Ishikawa (cell line): ENCODE measurements around the gene CHST12.

Source experiments
- CEBPB ChIP-seq: IDR thresholded peaks from 2 replicates; pipeline ENCODE4 v1.6.1; 2012
- CREB1 ChIP-seq: IDR thresholded peaks from 2 replicates; pipeline ENCODE4 v1.6.1; 2012; ENCODE audit warnings: low read depth
- FOXM1 ChIP-seq: IDR thresholded peaks from 2 replicates; pipeline ENCODE4 v1.6.1; 2012; ENCODE audit warnings: low read depth, borderline replicate concordance
- RAD21 ChIP-seq: IDR thresholded peaks from 2 replicates; pipeline ENCODE4 v1.6.1; 2012; ENCODE audit warnings: low read depth
- TAF1 ChIP-seq: IDR thresholded peaks from 2 replicates; pipeline ENCODE4 v1.6.1; 2012; ENCODE audit warnings: low read depth, mild to moderate bottlenecking
- ZBTB7A ChIP-seq: IDR thresholded peaks from 2 replicates; pipeline ENCODE4 v1.6.1; 2012; ENCODE audit warnings: low read depth
- TF ChIP-seq, protein P1 (sequence below): IDR thresholded peaks from 2 replicates; pipeline ENCODE4 v1.6.1; 2012; ENCODE audit warnings: low read depth, mild to moderate bottlenecking
- TF ChIP-seq, protein P2 (sequence below): IDR thresholded peaks from 2 replicates; pipeline ENCODE4 v1.6.1; 2012

DNA sequence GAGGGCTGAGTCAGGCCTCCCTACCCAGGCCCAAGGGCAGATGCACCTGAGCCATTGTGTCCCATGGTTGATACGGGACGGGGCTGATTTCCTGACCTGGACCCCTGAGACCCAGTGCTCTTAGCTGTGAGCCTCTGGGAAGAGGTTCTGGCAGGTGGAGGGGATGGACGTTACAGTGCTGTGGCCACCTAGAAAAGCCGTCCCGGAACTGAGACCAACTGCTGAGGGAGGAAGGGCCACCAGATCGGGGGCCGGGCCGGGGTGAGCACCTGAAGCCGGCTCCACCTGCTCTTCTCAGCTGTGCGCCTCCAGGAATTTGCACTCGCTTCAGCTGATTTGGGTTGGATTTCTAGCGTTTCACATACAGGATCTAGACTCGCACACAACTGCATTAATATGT, 35.4 kb downstream of the CHST12 start:
- no peak for TF ChIP-seq RAD21
- TF ChIP-seq, protein P1, sequence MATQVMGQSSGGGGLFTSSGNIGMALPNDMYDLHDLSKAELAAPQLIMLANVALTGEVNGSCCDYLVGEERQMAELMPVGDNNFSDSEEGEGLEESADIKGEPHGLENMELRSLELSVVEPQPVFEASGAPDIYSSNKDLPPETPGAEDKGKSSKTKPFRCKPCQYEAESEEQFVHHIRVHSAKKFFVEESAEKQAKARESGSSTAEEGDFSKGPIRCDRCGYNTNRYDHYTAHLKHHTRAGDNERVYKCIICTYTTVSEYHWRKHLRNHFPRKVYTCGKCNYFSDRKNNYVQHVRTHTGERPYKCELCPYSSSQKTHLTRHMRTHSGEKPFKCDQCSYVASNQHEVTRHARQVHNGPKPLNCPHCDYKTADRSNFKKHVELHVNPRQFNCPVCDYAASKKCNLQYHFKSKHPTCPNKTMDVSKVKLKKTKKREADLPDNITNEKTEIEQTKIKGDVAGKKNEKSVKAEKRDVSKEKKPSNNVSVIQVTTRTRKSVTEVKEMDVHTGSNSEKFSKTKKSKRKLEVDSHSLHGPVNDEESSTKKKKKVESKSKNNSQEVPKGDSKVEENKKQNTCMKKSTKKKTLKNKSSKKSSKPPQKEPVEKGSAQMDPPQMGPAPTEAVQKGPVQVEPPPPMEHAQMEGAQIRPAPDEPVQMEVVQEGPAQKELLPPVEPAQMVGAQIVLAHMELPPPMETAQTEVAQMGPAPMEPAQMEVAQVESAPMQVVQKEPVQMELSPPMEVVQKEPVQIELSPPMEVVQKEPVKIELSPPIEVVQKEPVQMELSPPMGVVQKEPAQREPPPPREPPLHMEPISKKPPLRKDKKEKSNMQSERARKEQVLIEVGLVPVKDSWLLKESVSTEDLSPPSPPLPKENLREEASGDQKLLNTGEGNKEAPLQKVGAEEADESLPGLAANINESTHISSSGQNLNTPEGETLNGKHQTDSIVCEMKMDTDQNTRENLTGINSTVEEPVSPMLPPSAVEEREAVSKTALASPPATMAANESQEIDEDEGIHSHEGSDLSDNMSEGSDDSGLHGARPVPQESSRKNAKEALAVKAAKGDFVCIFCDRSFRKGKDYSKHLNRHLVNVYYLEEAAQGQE = no peak
- no peak for TF ChIP-seq CREB1
- TF ChIP-seq FOXM1 = no peak
- no peak for TF ChIP-seq CEBPB
- TF ChIP-seq ZBTB7A = no peak
- TF ChIP-seq TAF1 = no peak
- TF ChIP-seq, protein P2, sequence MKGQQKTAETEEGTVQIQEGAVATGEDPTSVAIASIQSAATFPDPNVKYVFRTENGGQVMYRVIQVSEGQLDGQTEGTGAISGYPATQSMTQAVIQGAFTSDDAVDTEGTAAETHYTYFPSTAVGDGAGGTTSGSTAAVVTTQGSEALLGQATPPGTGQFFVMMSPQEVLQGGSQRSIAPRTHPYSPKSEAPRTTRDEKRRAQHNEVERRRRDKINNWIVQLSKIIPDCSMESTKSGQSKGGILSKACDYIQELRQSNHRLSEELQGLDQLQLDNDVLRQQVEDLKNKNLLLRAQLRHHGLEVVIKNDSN = no peak
